Renal cortical epithelial cell (primary cell): ENCODE data around the gene FHAD1. TPM values are rescaled to one million over a fixed set of nuclear protein-coding genes. Genes with fewer than 3 reads are reported as not detected.
"Not testable (repeated sequence)": the region's sequence is repeated elsewhere in the genome, so short reads cannot be mapped to it uniquely, and the experiment has no call there.

ENCODE experiments used
- DNase-seq: peaks from one replicate; pipeline ENCODE4 v3.0.0-alpha.2; 2011; ENCODE audit warnings: low read depth
- total RNA-seq: library from RNA; depleted of rRNA; stranded (reverse); fragments of >200 nt; gene quantifications from 2 replicates; pipeline ENCODE4 v1.2.3, GENCODE V29; 2014

The FHAD1 gene
- total RNA-seq, 1 donor from 2014 or later, result 1.3 TPM

DNA sequence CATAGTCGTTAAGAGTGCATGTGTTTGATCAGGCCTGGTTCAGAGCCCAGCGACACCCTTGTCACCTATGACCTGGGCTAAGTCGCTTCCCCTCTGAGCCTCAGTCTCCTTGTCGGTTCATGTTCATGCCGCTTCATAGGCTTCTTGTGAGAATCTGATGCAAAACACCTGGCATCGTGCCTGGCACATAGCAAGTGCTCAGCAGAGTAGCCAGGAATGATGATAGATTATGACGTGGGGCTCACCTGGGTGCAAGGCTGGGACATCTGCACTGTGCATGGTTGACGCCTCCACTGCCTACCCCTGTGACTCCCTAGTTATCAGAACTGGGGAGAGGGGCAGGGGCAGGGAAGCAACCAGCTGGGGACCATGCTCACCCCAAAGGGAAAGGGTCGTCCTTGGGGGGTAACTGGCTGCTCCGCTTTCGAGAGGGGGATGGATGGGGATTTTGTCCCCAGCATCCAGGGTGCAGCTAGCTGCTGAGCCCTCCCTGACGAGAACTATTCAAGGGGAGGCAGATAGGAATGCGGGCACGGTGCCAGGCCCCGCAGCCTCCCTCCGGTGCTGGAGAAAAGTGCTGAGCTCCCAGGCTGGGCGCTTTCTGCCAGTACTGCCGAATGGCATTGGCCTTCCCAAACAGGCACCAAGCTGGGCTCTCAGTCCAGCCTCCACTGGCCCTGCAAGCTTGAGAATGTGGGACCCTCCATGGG lies 171.9 kb downstream of the FHAD1 start:
- peak; percentile 80 for DNase-seq

DNA sequence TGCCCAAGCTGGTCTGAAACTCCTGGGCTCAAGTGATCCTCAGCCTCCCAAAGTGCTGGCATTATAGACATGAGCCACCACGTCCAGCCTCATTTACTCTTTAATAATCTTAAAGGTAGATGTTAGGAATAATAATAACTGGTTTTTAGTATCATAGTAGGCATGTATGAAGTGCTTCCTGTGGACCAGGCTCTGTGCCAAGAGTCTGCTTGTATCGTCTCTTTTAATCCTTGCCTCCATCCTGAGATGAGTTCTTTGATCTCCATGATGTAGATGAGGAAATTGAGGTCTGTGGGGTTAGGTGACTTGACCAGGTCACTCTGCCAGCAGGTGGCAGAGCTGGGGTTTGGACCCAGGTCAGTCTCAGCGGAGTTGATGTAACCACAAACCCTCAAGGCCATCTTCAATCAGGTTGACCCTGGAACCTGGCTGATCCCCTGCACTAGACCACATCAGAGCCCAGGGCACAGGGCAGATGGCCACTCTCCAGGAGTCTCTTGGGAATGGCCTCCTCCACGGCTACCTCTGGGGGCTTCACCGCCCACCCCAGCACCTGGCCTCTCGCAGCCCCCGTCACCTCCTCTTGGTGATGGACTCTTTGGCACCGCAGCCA lies 173.9 kb downstream of the FHAD1 start:
- no peak for DNase-seq

DNA sequence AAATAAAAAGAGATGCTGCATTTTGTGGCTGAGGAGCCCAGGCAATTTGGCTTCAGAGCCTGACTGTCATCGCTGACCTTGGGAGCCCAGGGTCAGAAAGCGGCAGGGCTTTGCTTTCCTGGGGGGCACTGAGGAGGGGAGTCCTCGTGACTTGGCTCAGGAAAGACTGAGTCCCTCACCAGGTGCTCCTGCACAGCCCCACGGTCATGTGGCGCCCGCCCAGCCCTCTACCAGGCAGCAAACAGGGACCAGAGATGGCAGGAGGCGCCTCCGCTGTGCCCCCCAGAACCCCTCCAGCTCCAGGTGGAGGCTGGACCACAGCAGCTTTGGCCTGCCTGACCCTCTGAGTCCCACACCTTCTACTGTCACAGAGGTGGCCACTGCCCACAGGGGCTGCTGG lies 175.8 kb downstream of the FHAD1 start:
- no peak for DNase-seq

DNA sequence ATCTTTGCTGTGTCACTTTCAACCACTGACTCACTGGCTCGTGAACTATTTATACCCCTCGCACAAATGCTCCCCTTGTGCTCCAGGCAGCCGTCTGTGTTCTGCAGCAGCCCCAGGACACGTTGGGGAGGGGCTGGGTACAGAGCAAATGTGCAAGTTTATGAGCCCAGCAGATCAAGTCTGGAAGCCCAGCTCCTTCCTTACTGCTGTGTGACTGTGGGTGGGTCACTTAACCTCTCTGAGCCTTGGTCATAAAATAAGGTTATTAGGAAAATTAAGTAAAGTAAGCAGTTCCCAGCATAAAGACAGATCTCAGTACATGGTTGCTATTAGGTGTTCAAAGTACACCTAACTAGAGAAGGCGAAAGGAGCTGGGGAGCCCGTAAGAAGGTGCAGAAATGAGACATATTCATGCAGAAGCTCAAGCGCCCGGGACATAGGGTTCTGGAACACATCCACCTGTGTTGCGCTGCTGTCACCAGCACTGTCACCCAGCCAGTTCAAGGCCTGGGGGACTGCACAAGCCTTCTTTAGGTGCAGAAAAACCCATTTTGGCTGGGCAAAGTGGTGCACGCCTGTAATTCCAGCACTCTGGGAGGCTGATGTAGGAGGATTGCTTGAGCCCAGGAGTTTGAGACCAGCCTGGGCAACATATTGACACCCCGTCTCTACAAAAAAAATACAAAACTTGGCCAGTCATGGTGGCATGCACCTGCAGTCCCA lies 176.5 kb downstream of the FHAD1 start:
- no peak for DNase-seq

DNA sequence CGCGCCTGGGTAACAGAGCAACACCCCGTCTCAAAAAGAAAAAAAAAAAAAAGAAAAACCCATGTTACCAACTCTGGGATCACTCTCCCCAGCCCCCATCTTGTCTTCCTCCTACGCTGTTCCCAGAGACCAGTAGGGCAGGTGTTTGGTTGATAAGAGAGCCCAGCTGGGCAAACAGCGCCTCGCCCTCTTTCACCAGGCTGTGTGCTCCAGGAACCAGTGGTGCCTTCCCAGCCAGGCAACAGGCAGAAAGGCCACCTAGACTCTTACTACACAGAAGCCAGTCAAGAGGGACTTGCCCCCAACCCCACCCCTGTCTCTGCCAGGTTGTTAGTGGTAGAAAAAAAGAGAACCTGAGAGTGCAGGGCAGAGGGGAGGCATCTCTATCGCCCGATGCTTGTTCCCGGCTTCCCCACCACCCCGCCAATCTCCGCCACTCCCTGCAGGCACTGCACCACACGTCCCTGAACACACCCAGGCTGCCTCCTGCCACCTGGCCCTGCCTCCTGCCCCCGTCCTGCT lies 177.2 kb downstream of the FHAD1 start:
- no peak for DNase-seq

DNA sequence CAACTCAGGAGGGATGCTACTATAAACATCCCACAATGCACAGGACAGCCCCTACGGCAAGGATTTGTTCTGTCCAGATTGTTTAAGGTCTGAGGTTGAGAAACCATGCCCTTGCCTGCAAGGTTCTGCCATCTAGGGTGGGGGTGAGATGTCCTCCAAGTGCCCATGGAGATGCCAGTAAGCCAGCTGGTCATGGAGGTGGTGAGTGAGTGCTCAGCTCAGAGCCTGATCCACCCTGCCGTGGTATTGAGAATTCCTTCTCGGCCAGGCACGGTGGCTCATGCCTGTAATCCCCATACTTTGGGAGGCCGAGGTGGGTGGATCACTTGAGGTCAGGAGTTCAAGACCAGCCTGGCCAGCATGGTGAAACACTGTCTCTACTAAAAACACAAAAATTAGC lies 178.0 kb downstream of the FHAD1 start:
- no peak for DNase-seq

DNA sequence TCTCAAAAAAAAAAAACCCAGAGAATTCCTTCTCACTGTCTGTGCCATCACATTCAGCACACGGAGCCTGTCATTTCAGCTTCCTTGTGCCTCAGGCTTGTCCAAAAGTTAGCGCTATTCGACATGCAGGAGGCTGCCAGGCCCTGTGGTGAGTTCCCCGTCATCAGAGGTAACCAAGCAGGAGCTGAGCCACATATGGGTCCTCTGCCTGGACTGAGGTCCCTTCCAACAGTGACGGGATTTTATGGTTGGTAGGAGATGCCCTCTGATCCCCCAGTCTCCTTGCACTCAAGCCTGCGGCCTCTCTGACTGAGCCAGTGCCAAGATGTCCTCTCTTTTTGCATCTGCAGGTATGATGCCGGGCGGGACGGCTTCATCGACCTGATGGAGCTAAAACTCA lies 178.5 kb downstream of the FHAD1 start:
- no peak for DNase-seq

DNA sequence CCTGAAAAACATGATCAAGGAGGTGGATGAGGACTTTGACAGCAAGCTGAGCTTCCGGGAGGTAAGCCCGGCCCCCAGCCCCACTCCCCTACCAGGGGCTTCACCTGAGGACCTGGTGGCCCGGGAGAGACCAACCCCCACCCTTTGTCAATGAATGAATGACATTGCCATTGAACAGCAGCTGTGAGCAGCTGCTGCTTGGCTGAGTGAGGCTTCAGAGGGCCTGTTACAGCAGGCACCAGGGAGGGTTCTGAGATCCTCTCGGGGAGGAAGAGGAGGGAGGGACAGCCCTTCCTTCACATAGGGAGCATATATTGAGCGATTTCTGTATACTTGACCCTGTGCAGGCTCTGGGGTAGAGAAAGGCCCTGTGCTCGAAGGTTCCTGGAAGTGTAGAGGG lies 178.9 kb downstream of the FHAD1 start:
- no peak for DNase-seq

DNA sequence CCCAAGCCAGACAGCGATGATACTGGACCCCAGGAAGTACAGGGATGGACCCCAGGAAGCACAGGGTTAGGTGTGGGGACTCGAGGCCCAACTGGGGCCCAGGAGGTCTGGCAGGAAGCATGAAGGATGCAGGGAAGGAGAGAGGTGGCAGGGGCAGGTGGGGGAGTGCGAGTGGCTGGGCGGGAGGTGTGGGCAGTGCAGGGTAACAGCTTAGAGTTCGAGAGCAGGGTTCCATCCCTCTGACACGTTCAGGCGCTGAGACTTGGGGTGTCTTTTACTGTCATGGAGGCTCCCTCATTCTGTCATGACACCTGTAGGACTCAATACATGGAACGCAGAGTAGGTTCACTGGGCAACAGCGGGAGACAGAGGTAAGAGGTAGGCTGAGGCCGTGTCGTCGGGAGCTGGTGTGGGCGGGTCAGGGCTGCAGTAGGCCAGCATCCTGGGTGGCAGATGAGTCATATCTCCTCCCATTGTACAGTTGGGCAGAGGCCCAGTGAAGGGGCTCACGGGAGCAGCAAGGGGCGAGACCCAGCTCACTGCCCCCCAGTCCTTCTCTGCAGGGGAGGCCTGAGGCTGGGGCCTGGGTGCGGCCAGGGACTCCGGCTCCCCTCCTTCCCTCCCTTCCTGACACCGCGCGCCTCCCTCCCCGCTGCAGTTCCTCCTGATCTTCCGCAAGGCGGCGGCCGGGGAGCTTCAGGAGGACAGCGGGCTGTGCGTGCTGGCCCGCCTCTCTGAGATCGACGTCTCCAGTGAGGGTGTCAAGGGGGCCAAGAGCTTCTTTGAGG lies 179.7 kb downstream of the FHAD1 start:
- peak; percentile 29 for DNase-seq

DNA sequence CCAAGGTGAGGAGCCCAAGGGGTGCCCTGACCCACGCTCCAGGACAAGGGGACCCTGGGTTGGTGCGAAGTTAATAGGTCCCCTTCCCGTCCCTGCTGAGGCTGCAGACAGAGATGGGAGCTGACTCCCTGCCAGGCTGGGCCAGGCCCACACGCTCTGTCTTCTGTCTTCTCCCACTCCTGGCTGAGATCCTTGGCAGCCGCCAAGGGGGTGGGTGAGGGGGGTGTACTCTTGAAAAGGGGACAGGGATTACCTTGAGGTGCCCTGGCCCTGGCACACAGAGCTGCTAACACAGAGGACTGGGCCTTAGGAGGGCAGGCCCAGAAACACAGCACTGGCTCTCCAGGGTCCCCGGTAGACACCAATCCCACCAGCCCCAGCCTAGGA lies 180.2 kb downstream of the FHAD1 start:
- no peak for DNase-seq

DNA sequence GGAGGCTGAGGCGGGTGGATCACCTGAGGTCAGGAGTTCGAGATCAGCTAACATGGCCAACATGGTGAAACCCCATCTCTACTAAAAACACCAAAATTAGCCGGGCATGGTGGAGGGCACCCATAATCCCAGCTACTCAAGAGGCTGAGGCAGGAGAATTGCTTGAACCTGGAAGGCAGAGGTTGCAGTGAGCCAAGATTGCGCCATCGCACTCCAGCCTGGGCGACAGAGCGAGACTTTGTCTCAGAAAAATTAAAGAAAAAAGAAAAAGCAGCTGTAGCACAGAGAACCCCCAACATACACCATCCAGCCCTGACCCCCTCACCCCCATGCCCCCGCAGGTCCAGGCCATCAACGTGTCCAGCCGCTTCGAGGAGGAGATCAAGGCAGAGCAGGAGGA lies 181.2 kb downstream of the FHAD1 start:
- DNase-seq, result not testable (repeated sequence)

DNA sequence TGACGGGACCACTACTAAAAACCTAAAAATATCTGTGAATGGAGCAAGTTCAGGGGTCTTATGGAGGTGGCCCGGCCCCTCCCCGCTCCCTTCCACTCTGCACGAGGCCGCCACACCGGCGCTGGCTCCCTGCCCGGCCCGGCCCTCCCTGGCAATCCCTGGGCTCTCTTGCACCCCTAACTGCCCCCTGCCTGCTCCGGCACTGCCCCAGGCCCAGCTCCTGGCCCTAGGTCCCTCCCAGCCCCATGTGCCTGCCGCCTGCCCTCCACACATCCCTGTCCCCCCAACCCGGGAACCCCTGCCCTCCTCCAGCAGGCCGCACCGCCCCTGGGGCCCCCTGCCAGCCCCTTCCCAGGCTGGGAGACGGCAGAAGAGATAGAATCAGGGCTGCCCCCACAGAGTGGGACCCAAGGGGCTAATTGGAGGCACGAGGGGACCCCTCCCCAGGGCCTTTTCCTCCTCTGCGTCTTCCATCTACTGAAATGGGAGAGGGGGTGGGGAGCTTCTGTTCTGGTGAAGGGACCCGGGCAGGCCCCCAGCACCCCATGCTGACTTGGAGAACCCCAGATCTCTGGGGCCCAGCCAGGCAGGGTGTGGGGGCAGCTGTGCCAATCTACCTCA lies 181.9 kb downstream of the FHAD1 start:
- DNase-seq, result no peak

DNA sequence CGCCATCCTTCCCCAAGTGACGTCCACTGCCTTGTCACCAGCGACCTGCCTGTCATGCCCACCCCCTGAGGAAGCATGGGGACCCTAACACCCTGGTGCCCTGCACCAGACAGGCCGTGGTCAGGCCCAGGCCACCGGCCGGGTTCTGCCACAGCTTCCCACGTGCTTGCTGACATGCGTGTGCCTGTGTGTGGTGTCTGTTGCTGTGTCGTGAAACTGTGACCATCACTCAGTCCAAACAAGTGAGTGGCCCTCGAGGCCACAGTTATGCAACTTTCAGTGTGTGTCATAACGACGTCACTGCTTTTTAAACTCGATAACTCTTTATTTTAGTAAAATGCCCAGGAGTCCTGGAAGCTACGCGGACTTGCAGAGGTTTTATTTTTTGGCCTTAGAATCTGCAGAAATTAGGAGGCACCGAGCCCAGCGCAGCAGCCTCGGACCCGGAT lies 182.7 kb downstream of the FHAD1 start:
- peak; percentile 32 for DNase-seq

DNA sequence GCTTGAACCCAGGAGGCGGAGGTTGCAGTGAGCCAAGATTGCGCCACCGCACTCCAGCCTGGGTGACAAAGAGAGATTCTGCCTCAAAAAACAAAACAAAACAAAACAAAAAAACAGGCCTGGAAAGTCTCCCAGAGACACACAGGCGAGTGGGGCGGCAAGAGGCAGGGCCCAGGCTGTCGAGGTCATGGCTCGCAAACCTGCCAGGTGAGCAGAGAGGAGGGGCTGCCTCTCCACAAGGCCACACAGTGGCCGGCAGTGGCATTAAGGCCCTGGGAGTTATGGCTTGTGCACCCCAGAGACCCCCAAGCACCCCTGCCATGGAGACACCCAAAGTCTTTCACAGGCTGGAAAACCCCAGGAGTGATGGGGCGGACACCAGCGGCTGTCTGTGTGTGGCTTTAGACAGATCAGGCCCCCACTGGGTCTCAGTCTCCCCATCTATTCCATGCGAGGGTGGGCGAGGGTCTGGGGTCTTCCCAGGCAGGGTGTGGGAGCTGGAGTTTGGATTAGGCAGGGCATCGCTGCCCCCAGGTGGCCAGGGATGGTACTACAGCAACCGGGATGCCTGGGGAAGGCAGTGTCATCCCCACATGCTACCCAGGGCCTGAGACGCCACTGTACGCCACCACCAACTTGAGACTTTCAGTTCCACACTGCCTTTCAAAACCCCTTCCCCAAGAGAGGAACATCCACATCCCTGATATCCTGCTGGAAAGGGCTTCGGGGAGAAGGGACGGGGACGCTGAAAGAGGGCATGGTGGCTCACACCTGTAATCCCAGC lies 184.0 kb downstream of the FHAD1 start:
- no peak for DNase-seq

DNA sequence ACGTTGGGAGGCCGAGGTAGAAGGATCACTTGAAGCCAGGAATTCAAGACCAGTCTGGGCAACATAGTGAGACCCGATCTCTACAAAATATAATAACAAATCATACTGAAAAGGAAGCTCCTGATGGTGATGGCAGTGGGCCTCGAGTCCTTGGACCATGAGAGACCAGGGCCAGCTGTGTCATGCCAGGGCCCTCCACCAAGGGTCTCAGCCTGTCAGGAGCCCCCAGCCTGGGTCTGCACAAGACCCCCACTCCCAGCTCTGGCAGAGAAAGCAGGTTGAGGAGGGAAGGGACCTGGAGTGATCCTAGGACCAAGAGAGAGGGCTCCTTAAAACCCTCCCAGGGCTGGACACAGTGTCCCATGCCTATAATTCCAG lies 184.5 kb downstream of the FHAD1 start:
- DNase-seq, result no peak

DNA sequence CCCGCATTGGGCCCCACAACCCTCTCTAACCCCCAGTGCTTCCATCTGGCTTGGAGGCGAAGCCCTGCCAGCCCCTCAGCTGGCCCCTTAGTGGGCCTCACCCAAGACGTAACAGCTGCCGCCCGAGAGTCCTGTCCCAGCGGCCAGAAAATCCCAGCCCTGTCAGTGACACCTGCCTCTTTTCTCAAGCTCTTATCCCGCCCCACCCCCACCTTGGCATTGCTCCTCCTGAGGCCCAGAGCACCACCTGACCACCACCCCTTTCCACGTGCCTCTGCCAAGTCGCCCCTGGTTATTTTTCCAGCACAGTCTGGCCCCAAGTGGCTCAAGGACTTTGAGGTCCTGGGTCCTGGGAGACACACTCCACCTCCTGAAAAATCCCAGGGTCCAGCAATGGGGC lies 185.3 kb downstream of the FHAD1 start:
- no peak for DNase-seq

DNA sequence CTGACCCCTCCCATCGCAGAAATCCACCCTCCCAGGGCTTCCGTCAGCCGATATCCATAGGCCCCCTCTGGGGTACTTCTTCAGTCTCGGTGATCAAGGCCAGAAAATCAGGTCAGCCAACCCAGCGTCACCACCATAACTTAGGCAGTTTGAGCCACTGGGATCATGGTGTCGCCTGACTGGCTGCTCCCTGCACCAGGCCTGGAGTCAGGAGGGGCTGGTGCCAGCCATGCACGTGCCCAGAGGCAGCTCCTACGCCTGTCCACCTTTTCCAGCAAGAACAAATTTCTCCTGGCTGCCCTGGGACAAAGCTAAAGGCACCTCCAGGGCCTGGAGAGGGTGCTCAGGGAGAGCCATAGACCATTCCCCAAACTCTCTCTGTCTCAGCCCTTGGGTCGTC lies 186.4 kb downstream of the FHAD1 start:
- DNase-seq, result no peak

DNA sequence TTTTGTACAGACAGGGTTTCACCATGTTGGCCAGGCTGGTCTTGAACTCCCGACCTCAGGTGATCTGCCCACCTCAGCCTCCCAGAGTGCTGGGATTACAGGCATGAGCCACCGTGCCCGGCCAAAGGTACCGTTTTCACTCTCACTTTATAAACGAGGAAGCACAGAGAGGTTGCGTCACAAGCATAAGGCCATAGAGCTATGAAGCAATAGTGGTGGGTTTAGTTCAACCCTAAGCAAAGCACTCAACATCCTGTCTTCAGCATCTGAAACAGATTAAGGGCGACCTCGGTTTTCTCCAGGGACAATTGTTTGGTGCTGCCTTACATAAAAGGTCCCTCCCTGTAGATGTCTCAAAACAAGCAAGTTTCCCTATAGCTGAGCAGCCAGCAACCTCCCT lies 187.7 kb downstream of the FHAD1 start:
- DNase-seq, result peak; percentile 44

DNA sequence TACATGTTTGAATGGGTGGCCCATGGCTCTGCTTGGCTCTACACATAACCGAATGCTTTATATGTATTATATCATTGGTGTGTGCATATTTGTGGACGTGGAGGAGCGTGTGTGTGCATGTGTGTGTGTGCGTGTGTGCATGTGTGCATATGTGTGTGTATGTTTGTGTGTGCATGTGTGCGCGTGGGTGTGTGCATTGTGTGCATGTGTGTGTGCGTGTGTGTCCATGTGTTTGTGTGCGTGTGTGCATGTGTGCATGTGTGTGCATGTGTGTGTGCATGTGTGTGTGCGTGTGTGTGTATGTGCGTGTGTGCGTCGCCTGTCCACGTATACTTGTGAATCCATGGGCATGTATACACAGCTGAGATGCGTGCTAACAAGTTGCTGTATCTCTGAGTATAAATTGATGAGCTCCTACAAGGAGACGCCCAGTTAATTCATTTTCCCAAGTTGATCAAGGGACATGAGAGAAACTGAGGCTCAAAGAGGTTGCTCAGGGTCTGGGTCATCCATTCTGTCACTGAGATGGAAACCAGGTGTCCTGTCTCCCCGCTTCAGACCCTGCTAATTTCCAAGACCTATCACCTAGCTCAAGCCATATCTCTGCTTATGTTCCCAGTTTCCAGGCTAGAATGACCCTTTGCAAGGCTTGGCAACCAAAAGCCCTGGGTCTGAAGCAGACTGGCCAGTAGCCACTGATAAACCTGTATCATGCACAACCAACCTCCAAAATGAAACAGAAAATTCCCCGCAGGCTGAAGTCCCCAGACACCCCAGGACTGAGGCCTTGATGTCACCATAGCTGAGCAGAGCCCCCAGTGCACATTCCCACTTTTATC lies 188.4 kb downstream of the FHAD1 start:
- no peak for DNase-seq

DNA sequence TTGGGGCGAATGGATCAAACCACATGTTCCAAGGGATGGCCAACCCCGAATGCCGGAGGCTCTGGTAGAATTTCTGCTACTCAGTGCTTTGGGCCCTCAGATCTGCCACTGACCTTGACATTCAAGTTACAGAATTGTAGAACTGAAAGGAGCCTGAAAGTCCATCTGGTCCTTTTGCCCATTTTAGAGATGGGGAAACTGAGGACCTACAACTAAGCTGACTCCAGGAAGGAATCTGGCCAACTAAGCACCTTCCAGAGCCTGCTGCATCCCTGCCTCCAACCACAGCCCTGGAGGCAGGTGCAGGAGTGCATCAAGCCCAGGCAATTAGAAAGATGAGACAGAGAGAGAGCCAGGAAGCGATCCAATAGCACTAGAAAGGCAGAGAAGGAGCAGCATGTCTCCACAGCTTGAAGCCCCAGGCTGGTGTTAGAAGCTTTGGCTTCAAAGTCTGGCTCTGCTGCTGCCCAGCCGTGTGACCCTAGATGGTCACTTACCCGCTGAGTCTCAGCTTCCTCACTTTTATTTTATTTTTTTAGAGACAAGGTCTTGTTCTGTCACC lies 189.9 kb downstream of the FHAD1 start:
- no peak for DNase-seq
